HG03378 (cell line): ENCODE measurements around the gene TLE3.

ENCODE experiments used
- ATAC-seq: cut with Tn5 transposase; IDR thresholded peaks from one replicate; pipeline ENCODE4 v1.9.1; 2021; ENCODE audit warnings: mild to moderate bottlenecking, moderate library complexity; ENCODE audit not compliant: unreplicated experiment

TLE3 gene

DNA sequence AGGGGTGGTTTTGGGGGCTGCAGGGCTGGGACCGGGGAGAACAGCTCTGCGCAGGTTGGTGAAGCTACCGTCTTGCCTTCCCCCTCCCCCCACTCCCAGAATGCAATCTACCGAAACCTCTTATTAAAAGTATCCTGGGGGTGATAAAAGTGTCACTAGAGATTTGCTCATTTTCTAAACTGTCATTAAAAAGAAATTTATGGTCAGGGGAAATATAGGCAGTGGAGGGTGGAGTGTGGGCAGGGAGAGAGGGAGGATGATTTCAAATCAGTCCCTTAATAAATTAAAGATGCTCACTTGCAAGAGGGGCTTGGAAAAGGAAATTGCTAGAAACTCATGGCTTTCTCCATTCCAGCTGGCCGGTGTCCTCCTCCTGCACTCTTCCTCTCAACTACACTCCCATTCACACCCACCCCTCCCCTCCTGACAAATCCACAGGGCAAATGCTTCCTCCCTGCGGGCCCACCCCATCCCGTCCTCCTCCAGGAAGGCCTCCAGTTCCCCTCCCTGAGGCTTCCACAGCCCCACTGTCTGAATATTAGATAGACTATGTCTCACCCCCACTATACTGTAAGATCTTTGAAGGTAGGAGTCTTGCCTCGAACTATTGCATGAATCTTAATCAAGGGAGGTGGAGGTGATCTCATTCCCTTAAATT lies 83.9 kb downstream of the TLE3 start:
- ATAC-seq = no peak

DNA sequence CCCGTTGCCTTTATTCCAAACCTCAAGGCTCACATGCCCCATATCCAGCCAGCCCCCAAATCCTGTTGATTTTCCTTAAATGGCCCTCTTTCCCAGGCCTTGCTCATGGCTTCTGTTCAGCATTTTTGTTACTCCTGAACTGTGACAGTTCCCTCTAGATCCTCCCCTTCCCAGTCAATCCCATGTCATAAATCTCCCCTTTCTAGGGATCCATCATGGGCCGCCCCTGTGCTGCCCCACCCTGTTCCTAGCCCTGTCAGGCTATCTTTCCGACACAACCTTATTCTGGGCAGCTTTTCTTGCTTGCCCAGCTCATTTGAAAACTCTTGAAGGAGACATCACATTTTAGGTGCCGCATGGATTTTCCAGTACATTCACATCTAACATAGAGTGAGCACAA lies 84.8 kb downstream of the TLE3 start:
- ATAC-seq = no peak

GRCh38 chr15:70008697-70009290 lies 88.9 kb downstream of the TLE3 start:
- no peak for ATAC-seq

DNA sequence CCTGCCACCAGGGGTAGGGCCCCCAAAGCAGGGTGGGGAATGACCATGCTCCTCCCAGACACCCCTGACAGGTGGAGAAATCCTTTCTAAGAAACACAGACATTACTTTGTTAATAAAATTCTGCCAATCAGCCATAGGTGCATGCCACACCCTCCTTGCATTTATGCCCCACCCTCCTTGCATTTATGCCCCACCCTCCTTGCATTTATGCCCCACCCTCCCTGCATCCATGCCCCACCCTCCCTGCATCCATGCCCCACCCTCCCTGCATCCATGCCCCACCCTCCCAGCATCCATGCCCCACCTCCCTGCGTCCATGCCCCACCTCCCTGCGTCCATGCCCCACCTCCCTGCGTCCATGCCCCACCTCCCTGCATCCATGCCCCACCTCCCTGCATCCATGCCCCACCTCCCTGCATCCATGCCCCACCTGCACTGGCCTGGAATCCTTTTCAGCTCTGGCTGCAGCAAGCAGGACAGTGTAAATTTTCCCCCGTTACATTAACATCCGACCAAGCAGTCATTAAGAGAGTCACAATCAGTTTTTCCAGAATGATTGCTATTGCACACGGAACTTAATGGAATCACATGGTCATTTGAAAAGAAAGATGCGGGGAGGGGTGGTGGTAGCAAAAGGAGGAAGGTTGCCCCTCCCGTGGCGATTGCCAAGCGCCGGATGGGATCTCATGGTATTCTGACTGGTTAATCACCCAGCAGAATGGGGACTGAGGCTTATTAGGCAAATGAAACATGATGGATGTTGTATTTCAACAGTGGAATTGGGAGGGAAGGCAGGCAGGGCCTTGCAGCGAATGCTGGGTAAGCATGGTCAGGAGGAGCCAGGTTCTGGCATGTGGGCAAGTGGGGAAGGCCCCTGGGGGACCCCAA lies 91.2 kb downstream of the TLE3 start:
- ATAC-seq = no peak

- ATAC-seq = no peak
Measured at GRCh38 chr15:70004826-70005225, 92.9 kb downstream of the TLE3 start.

DNA sequence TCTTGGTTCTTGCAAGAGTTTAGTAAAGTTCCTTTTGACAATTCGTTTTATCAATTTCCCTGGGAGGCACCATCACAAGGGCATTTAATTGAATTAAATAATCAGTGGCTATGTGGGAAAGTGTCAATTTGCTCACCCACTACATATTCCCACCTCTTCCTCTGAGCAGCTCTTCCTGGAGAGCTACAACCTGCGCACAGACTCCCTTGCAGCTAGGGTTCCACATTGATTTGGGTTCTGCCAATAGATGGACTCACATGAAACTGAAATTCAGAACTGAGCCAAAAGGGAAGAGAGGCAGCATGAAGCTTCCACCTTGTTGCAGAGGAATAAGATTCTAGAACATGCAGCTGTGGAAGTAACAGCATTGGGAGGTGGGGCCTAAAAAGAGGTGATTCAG lies 94.8 kb downstream of the TLE3 start:
- no peak for ATAC-seq

- ATAC-seq = no peak
Measured at GRCh38 chr15:70001859-70002258, 95.9 kb downstream of the TLE3 start.

- no peak for ATAC-seq
Measured at GRCh38 chr15:69999392-70000085, 98.2 kb downstream of the TLE3 start.

DNA sequence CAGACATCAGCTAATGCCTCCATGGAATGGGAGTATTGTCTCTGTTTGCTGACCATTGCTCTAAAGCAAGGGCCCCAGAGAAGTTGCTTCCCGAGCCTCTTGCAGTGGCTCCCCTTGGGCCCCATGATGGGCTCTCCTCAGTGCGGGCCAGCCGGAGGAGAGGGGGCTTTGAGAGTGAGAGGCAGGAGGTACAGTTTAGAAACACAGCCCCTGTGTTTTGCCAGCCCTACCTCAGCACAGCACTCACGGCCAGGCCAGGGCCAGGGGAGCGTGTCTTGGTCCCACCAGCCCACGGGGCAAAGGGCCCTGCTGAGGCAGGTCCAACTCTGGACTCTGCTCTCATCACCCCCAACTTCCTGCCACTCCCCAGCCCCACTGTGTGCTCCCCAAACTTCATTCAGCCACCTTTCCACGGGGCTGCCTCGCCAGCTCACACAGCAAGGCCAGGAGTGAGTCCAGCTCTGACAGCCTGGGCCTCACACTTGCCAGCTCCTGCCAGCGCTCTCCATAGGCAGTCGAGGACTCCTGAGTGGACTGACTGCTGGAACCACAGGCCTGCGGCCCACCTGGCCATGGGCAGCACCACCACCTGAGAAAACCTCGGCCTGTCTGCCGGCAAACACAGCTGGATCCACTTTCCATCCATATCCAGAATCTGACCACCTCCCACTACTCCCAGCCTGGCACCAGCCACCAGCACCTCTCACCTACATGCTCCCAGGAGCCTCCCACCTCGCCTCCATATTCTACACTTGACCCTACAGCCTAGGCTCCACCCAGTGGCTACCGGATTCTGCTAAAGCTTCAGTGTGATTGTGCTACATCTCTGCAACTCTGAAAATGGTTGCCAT lies 99.0 kb downstream of the TLE3 start:
- no peak for ATAC-seq

- ATAC-seq = no peak
Measured at GRCh38 chr15:69997813-69998212, 99.9 kb downstream of the TLE3 start.
